Measurements from ENCODE around the gene KRT31.
"Not testable (repeated sequence)": the region's sequence is repeated elsewhere in the genome, so short reads cannot be mapped to it uniquely, and the experiment has no call there.

KRT31 gene

DNA sequence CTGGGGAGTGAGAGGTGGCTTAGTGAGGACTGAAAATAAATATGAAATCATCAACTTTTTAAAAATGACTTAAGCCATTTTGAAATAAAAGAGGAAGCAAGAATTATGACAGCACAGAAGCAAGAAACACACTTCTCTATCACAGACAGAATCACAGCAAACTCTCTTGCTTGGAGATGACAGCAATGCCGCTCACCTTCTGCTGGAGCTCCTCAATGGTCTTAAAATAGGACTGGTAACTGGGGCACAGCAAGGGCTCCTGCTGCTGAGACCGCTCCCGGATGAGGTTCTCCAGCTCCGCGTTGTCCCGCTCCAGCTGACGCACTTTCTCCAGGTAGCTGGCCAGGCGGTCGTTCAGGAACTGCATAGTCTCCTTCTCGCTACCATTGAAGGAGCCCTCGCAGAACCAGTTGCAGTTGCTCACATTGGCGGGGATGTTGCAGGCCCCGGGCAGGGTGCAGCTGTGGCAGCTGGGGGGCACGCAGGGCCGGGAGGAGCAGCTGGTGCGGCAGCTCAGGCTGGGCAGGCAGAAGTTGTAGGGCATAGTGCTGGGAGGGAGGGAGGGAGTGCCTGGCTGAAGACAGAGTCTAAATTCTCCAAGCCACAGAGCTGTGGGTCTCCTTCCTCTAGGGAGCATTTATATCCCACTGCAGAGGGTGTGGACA, at the start of gene KRT31:
TSS of gene KRT31 (minus strand) at position 613 of the 665 bp plus-strand sequence. CDS start at position 544, 69 bp downstream.
- DNase-seq (ENCODE audit: low spot score), result no peak

DNA sequence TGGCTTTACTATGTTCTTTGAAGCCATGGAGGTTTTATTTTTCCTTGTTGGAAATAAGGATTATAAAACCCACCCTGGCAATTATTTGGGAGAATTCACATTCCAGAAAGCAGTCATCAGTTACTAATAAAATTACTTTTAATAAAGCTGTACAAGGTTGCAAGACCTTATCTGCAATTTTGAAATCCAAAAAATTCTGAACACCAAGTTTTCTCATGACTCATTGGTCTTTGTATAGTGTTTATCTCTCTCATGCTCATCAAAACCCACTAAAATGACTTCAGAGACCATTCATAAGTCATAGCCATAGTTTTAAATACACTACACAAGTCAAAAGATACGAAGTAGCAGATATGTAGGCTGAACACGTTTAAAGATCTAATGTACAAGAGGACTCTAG, 49.4 kb upstream of the KRT31 start:
- DNase-seq (ENCODE audit: low spot score), result peak; percentile 58

DNA sequence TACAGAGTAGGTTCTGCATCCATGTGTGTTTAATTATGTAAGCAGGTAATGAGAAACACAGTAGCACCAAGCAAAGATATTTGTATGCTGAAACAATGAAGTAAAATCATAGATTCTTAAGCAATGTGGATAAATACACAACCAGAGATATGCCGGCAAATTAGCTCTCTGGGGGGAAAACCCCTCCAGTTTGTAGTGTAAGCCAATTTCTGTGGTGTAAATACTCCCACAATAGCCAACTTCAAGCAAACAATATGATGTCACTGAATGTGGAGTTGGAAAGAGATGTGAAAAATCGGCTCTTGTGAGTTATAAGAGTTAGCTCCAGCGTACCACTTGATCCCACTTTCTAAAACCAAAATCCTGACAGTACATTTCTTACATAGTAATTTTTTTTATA, 47.2 kb upstream of the KRT31 start:
- DNase-seq (ENCODE audit: low spot score), result no peak

DNA sequence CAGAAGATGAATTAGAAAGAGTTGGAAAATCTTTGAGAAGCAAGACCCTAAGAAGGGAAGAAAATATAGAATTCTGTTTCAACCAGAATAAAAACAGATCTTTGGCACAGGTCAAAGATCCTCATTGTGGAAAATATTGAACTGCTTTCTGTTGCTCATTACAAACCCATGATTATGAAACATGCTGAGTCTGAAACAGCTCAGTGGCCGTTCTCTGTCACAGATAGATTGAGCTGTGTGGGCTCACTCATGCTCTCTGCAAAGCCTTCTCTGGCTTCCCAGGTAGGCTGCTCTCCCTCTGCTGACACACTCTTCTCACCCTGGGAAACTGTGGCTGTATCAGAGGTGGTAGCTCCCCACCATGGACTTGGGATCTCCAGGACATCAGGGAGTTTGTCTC, 46.8 kb upstream of the KRT31 start:
- peak; percentile 52 for DNase-seq (ENCODE audit: low spot score)

DNA sequence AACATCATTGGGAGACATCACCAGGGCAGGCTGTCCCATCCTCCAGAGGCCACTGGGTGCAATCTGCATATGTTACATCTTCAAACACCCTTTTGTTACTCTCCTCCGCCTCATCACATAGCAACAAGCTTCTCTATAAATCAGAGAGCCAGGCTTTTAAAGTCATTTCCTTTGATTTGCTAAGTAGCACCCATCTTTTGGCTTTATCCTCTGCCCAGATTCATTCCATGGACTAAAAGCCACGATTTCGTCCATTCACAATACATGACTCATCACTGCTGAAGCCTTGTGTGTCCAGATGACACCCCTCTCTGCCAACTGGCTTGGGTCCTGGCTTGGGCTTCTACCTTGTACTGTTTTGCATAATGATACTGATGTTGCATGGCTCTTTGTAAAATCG, 45.3 kb upstream of the KRT31 start:
- peak; percentile 78 for DNase-seq (ENCODE audit: low spot score)

DNA sequence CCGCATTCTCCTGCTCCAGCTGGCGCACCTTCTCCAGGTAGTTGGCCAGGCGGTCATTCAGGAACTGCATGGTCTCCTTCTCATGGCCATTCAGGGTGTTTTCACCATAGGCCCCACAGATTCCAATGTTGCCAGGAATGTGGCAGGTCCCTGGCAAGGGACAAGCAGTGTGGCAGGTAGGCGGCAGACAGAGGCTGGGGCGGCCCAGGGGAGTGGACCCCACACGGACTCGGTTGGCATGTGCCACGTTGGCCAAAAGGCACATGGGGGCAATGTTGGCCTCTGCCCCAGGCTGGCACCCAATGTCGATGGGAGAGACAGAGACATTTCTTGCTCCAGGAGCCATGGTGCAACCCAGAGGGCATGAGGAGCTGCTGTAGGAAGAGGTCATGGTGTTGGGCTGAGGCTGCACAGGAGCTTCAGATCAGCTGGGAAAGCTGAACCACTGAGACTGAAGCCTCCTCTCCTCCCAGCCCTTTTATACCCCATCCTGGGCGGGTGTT, 43.2 kb upstream of the KRT31 start, which contains the start of gene KRT38:
TSS of gene KRT38 (minus strand) at position 453 of the 503 bp plus-strand sequence. CDS start at position 391, 62 bp downstream.
- DNase-seq (ENCODE audit: low spot score), result no peak

DNA sequence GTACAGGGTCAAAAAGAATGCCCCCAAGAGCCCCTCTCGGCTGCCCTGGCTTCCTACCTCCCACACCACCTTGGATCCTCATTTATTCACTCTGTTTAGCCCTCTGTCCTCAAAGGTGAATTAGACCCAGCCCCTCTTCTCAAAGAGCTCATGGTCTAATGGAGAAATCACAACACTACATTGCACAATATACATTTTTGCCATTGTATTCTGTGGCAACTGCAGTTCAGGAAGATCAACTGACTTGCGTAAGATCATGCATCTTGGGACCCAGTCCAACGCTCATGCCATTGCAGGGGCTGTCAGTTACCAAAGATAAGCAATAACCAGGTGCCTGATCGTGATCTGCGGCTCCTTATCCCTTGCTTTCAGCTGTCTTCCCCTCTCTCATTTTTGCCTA, 42.0 kb upstream of the KRT31 start:
- no peak for DNase-seq (ENCODE audit: low spot score)

DNA sequence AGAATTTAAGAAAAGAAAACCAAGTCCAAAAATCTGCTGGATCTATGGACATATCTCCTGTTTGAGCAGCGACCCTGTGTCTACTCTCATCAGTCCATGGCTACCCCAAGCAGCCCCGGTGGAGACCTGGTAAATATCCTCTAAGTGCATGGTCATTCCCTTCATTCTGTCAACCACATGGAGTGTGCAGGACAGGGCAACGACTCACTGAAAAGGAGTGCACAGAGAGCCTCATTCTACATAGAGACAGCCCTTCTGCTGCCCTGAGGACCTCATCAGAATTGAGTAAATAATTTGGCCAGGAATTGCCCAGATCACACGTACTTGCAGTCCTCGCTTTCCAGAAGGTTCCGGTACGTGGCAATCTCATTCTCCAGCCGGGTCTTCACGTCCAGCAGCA, 40.4 kb upstream of the KRT31 start:
- DNase-seq (ENCODE audit: low spot score), result no peak

DNA sequence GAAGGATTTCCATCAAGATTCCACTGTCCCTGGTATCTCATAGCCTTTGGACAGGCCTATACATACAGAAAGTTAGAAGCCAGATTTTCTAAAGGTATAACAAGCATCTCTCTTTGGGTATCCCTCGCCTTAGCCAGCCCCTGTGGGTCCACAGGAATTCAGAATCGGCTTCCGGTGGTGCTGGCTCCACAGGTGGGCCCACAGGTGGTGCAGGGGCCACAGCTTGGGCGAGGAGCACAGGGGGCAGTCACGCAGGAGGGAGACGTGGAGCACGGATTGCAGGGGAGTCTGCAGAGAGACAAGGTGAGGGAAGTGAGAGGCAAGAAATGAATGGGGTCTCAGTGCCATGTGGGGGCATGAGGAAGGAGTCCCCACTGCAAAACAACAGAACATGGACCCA, 39.8 kb upstream of the KRT31 start:
- DNase-seq (ENCODE audit: low spot score), result no peak

DNA sequence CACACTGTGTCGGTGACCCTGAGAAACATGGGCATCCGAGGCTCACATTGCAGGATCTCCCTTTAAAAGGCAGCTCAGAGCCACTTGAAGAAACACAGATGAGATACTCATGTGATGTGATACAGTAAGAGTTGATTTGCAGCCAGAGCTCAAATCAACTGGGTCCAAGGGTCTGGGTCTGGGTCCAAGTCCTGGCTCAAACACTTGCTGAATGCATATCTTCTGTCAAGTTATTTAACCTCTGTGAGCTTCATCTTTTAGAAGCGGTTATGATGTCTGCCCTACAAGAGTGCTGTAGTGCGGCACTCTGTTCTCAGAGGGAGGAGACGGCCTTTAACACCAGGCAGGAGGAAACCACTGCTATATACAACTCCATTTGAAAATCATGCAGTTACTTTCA, 37.0 kb upstream of the KRT31 start:
- no peak for DNase-seq (ENCODE audit: low spot score)

DNA sequence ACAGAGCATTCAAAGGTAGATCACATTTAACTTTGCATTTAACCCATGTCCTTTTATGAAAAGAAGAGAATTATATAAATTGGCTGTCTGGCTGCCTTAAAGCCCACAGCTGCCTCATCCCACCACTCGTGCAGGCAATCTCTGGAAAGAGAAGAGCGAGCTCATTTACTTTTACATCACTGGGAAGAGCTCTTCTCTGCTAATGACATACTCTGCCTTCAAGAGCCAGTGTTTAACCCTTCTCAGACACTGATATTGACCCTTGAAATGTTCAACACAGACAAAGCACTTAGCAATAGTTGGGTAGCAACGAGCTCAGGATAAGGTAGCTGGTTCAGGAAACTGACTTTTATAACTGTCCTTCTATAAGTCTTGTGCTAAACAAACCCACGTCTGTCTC, 36.6 kb upstream of the KRT31 start:
- DNase-seq (ENCODE audit: low spot score), result no peak

DNA sequence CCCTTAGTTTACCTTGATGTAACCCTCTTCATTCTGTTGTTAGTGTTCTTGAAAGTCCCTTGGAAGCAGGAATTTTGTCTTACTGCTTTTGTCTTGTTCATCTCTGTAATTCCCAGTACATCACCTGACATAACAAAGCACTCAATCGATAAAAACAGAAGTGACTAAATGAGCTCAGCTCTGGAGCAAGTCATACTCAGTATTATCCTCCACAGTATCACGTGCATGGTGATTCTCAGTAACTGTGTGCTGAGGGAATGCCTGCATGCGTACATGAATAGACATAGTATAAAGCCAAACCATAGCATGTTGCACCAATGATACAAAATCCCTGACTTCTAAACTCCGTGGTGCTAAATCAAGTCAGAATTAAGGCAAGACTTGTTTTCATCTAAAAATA, 36.2 kb upstream of the KRT31 start:
- DNase-seq (ENCODE audit: low spot score), result no peak

DNA sequence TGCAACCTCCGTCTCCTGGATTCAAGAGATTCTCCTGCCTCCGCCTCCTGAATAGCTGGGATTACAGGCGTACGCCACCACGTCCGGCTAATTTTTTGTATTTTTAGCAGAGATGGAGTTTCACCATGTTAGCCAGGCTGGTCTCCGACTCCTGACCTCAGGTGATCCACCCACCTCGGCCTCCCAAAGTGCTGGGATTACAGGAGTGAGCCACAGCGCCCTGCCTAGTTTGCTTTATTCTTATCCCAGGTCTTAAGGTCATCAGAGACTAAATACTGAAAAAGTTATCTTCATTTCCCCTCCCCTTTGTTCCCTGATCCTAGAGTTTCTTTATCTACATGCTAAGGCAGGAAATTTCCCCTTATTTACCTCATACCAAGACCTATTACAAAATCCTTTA, 33.0 kb upstream of the KRT31 start:
- not testable (repeated sequence) for DNase-seq (ENCODE audit: low spot score)

DNA sequence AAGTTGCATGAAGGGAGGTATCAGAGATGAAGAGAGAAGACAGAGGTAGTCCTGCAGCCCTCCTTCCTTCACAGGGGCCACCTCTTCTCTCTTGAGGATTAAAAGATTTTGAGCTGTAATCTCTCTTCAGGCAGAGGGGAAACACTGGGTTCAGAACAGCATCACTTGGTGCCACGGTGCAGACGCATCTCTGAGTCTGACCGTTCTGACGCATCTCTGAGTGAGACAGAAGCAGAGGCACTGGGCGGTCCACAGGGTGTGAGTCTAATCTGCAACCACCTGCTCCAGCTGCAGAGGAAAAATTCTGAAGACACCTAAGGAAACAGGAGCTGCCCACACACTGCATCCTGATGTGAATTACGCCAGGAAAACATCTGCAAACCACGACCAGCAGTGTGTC, 32.3 kb upstream of the KRT31 start:
- no peak for DNase-seq (ENCODE audit: low spot score)

DNA sequence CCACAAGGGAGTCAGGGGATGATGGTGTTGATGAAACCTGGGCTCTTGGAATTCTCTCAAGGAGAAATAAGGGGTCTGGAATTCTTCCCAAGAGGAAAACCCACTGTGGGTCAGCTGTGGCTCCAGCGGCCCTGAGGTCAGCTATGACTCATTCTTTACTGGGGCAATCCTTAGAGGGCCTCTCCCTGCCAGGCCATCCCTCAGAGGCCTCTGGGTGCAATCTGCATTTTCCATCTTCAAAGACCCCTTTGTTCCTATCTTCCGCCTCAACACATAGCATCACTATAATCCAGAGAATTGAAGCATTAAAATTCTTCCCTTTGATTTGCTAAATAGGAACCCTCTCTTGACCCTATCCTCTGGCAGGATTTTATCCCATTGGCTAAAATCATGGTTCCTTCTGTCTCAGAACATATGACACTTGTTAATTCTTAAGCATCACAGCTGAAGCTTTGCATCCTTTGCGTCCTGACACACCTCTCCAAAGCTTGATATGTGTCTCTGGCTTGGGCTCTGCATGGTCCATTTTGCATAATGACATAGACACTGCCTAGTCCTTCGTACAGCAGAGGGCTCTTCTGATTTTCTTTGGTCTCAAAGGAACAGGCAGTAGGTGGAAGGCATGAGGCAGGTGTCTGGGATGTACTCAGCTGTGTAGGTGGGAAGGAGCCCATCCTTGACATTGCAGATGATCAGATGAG, 31.3 kb upstream of the KRT31 start:
- DNase-seq (ENCODE audit: low spot score), result no peak

DNA sequence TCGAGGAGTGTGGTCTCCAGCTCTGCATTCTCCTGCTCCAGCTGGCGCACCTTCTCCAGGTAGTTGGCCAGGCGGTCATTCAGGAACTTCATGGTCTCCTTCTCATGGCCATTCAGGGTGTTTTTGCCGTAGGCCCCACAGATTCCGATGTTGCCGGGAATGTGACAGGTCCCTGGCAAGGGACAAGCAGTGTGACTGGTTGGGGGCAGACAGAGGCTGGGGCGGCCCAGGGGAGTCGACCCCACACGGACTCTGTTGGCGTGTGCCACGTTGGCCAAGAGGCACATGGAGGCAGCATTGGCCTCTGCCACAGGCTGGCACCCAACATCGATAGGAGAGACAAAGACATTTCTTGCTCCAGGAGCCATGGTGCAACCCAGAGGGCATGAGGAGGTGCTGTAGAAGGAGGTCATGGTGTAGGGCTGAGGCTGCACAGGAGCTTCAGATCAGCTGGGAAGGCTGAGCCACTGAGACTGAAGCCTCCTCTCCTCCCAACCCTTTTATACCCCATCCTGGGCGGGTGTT, 26.8 kb upstream of the KRT31 start, which contains the start of gene KRT37:
TSS of gene KRT37 (minus strand) at position 475 of the 525 bp plus-strand sequence. CDS start at position 413, 62 bp downstream.
- no peak for DNase-seq (ENCODE audit: low spot score)

DNA sequence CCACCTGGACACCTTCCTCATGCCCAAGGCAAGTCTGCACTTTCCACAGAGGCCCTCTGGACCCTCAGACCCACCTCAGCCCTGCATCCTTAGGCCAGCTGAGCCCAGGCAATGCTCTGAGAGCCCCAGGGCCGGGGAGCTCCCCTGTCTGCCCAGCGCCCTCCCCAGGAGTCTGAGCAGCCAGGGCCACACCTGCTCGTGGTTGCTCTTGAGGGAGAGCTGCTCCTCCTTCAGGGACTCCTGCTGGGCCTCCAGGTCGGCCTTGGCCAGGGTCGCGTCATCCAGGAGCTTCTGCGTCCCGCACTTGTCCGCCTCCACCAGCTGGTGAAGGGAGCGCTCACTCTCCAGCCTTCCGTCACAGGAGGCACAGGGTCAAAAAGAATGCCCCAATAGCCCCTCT, 25.2 kb upstream of the KRT31 start:
- DNase-seq (ENCODE audit: low spot score), result not testable (repeated sequence)

DNA sequence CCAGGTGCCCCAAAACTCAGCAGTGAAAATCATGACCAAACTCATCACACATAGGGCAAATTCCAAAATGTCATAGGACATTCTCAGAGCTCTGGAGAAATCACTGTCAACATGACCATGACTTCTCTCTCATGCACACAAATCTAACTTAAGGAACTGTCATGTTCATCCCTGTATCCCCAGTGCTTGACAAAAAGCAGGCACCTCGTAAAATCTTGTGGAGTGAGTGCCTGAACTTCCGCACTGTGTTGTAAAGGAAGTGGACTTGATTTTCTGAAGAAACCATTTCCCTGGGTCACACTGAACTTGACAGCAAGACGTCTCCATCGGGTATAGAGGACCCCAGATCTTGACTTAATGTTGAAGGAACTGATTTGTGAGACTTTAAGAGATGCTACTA, 24.2 kb upstream of the KRT31 start:
- DNase-seq (ENCODE audit: low spot score), result no peak

DNA sequence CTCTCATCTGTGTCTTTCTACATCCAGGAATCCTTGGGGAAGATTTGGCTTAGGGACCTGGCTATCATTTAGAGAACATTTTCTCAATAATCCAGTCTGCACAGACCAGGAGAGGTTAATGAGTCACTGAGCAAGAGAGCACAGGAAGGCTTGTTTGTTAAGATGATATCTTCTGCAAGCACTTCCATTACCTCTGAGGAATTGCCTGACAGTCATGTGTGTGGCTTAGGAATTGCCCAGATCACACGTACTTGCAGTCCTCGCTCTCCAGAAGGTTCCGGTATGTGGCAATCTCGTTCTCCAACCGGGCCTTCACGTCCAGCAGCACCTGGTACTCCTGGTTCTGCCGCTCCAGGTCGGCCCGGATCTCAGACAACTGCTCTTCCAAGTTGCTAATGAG, 23.7 kb upstream of the KRT31 start:
- peak; percentile 43 for DNase-seq (ENCODE audit: low spot score)

DNA sequence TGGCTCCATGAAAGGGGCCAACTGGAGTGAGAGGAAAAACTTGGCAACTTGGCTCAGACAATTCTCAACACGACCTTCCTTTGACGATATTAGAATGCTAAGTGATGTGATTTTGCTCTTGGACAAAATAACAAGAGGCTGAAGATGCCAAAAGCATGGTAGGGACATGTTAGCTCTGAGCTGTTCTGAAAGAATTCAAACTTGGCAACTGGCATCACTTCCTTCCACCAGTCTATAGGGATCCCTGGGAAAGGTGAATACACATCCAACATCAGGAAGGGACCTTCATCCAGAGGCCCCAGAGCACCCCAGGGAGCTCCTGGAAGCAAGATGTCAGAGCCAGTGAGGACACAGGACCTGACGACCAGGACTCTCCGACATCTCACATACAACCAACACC, 22.7 kb upstream of the KRT31 start:
- peak; percentile 59 for DNase-seq (ENCODE audit: low spot score)

DNA sequence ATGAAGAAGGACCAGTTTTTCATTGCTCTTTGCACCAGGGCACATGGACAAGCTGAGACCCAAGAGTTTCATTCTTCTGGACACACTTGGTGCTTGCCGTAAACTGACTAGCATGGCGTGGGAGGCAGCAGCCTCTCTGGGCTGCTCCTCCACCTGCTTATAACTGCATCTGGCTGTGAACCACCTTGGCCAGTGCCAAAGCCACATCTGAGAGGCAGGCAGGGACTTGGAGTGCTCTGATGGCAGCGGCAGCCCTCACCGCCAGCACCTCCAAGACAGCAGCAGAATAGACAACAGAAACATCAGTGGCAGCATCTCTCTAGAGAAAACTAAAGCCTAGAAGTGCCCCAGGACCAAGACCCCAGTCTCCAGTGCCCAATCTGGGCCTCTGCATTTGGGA, 22.3 kb upstream of the KRT31 start:
- no peak for DNase-seq (ENCODE audit: low spot score)

DNA sequence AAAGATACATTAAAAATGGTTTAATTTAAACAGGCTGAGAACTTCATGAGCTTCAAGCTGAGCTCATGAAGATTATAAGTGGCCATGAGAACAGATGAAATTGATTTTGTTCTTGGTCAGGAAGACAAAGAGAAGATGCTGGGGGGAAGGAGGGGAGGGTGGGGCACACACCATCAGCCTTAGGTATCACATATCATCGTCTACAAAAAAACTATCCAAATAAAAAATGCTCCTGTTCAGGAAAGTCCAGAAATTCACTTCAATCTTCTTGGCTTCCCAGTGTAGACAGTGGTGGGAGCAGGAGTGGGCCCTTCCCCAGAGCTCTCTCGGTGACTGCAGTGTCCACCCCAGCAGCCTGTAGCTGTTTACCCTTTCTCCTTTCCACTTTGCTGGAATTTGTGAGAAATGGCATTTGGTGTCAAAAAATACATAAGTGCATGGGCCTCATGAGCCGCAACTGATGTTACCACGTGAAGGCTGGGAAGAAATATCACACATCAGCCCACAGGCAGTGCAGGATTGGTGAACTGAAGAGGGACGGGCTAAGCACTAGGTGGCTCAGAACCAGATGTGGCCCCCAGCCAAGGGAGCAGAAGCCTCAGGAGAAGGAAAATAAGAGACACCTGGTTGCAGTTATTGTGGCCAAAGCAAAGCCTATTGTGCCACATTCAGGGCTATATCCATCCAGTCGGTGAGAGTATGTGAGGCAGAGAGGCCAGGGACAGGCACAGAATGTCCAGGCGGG, 20.9 kb upstream of the KRT31 start:
- DNase-seq (ENCODE audit: low spot score), result no peak
